ENCODE results near the gene ATP5PB. TPM values are rescaled to one million over a fixed set of nuclear protein-coding genes. Genes with fewer than 3 reads are reported as not detected.

Gene ATP5PB
- total RNA-seq, 1 donor from 2014 or later = 155 TPM

DNA sequence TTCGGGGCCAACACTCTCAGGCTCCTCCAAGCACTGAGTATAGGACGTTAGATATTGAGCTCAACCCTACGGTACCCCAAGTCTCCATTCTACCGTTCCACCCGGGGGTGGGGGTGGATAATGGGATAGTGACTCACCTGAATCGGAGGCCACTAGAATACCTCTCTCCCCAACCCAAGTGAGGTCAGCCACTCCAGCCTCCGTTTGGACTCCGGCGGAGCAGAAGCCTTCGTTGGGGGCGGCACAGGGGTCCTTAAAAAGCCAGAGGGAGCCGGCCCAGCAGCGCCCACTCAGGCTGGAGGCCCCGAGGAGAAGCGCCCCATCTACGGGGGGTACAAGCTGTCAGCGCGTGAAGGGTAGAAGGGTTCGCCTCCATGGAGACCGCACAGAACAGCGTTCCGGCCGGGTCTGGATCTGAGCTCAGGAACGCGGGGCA lies 764 bp upstream of the ATP5PB start:
- peak overlapping the region; percentile 77 for H3K27ac Mint-ChIP-seq
- H3K4me3 Mint-ChIP-seq = peak overlapping the region; percentile 100

GRCh38 chr1:111449703-111450017 lies 396 bp downstream of the ATP5PB start:
- no peak for TF ChIP-seq CTCF (IDR thresholded peaks at IDR 0.05; ENCODE audit: unreplicated experiment)
- peaks cover 10% of the 10 kb centered on the region for H3K36me3 Mint-ChIP-seq
- H3K9me3 Mint-ChIP-seq = no peaks in the 10 kb centered on the region
- no peaks in the 10 kb centered on the region for H3K27me3 Mint-ChIP-seq (ENCODE audit: low read depth)
- H3K4me1 Mint-ChIP-seq = peaks cover 38% of the 10 kb centered on the region
- H3K4me3 Mint-ChIP-seq = peak overlapping the region; percentile 100
- no peak for DNase-seq (ENCODE audit: low spot score in 2 of 2, unreplicated experiment in 2 of 2)
- H3K27ac Mint-ChIP-seq = peak overlapping the region; percentile 100

More for the DNA sequence above, 764 bp upstream of the ATP5PB start:
- Mint-ChIP-seq H3K27me3 (ENCODE audit: low read depth) (no peaks in the 10 kb centered on the region), H3K4me1 (peaks cover 38% of the 10 kb centered on the region), H3K9me3 (no peaks in the 10 kb centered on the region), H3K36me3 (peaks cover 13% of the 10 kb centered on the region)
- no peak for TF ChIP-seq CTCF (IDR thresholded peaks at IDR 0.05; ENCODE audit: unreplicated experiment)
- DNase-seq (ENCODE audit: low spot score in 2 of 2, unreplicated experiment in 2 of 2) = no peak

DNA sequence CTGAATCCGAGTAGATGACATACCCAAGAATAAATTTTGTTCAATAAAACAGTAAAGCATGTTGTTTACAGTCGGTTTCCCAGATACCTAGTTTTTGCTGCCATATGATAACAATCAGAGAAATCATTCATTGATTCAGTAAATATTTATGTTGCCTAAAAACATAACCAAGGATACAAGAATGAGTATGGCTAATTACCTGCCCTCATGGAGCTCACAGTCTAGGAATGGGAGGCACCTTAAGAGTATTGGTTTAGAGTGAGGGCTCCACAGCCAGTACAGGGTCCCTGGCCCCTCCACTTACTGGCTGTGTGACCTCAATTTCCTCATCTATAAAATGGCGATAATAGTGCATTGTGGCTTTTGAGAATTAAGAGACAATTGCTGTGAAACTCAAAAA lies 921 bp downstream of the ATP5PB start:
- no peak for DNase-seq (ENCODE audit: low spot score in 2 of 2, unreplicated experiment in 2 of 2)
- no peak for TF ChIP-seq CTCF (IDR thresholded peaks at IDR 0.05; ENCODE audit: unreplicated experiment)
- H3K27ac Mint-ChIP-seq = peak overlapping the region; percentile 100
- no peaks in the 10 kb centered on the region for H3K9me3 Mint-ChIP-seq
- peaks cover 38% of the 10 kb centered on the region for H3K4me1 Mint-ChIP-seq
- H3K27me3 Mint-ChIP-seq (ENCODE audit: low read depth) = no peaks in the 10 kb centered on the region
- H3K36me3 Mint-ChIP-seq = peaks cover 14% of the 10 kb centered on the region
- H3K4me3 Mint-ChIP-seq = peak overlapping the region; percentile 100

GRCh38 chr1:111452581-111452980 lies 3.3 kb downstream of the ATP5PB start:
- H3K4me3 Mint-ChIP-seq = no peak overlapping the region
- no peaks in the 10 kb centered on the region for H3K27me3 Mint-ChIP-seq (ENCODE audit: low read depth)
- no peak overlapping the region for H3K27ac Mint-ChIP-seq
- H3K4me1 Mint-ChIP-seq = peaks cover 28% of the 10 kb centered on the region
- no peak for DNase-seq (ENCODE audit: low spot score in 2 of 2, unreplicated experiment in 2 of 2)
- no peak for TF ChIP-seq CTCF (IDR thresholded peaks at IDR 0.05; ENCODE audit: unreplicated experiment)
- H3K36me3 Mint-ChIP-seq = peaks cover 19% of the 10 kb centered on the region
- H3K9me3 Mint-ChIP-seq = no peaks in the 10 kb centered on the region

GRCh38 chr1:111453706-111454105 lies 4.4 kb downstream of the ATP5PB start:
- peaks cover 23% of the 10 kb centered on the region for H3K36me3 Mint-ChIP-seq

More at GRCh38 chr1:111453706-111454105, 4.4 kb downstream of the ATP5PB start:
- H3K27me3 Mint-ChIP-seq (ENCODE audit: low read depth) = no peaks in the 10 kb centered on the region
- no peak for TF ChIP-seq CTCF (IDR thresholded peaks at IDR 0.05; ENCODE audit: unreplicated experiment)
- no peak overlapping the region for H3K4me3 Mint-ChIP-seq
- H3K27ac Mint-ChIP-seq = no peak overlapping the region
- peaks cover 20% of the 10 kb centered on the region for H3K4me1 Mint-ChIP-seq
- no peaks in the 10 kb centered on the region for H3K9me3 Mint-ChIP-seq
- no peak for DNase-seq (ENCODE audit: low spot score in 2 of 2, unreplicated experiment in 2 of 2)
